IMR-90 (cell line): ENCODE results near the gene MARCO. TPM values are rescaled to one million over a fixed set of nuclear protein-coding genes. Genes with fewer than 3 reads are reported as not detected.

Experiments used
- ATAC-seq: fragments of 200-7000 bp; cut with Tn5 transposase; 2 replicates; pipeline ENCODE4 v1.9.1; 2020; ENCODE audit warnings: low read depth, mild to moderate bottlenecking, moderate library complexity
- BruUV-seq: library from RNA; stranded (reverse); fragments of 400-500 nt; replicated peaks from 2 replicates; lab custom pipeline; 2021; lab: Mats Ljungman, UMichigan
- CTCF ChIA-PET: fragments of 300-600 bp; formaldehyde crosslinking; extraction: SDS; loops from one replicate; lab custom pipeline; 2021; ENCODE audit warnings: antibody characterized with exemption; lab: Yijun Ruan, JAX
- POLR2A ChIA-PET: fragments of 300-600 bp; sonication (Branson Sonifier 250); formaldehyde crosslinking; loops from one replicate; lab custom pipeline; 2022; ENCODE audit warnings: antibody characterized with exemption; ENCODE audit not compliant: unreplicated experiment; lab: Charles Lee
- DNase-seq: peaks from one replicate; pipeline ENCODE4 v3.0.0; 2013
- H2AFZ ChIP-seq: replicated peaks from 2 replicates; pipeline ENCODE3; 2013; ENCODE audit warnings: low read length, mild to moderate bottlenecking; ENCODE audit not compliant: poor library complexity
- H2AK5ac ChIP-seq: 2 replicates; pipeline ENCODE4 v1.6.1; 2013; ENCODE audit warnings: low read depth, low read length, inconsistent platforms
- H2AK9ac ChIP-seq: replicated peaks from 2 replicates; pipeline ENCODE3; 2013; ENCODE audit warnings: mild to moderate bottlenecking, low read depth, low read length, moderate library complexity; ENCODE audit not compliant: poor library complexity
- H2BK120ac ChIP-seq: 2 replicates; pipeline ENCODE4 v1.6.1; 2013; ENCODE audit warnings: low read depth, low read length, inconsistent platforms
- H2BK15ac ChIP-seq: 3 replicates; pipeline ENCODE4 v1.6.1; 2013; ENCODE audit warnings: low read depth, low read length, inconsistent platforms
- H2BK20ac ChIP-seq: 2 replicates; pipeline ENCODE4 v1.6.1; 2013; ENCODE audit warnings: low read depth, mild to moderate bottlenecking, inconsistent platforms, low read length, moderate library complexity
- H2BK5ac ChIP-seq: 2 replicates; pipeline ENCODE4 v1.6.1; 2013; ENCODE audit warnings: mild to moderate bottlenecking, low read depth, low read length, inconsistent platforms; ENCODE audit not compliant: poor library complexity, severe bottlenecking
- H3K14ac ChIP-seq: replicated peaks from 2 replicates; pipeline ENCODE4 v1.6.1; 2013; ENCODE audit warnings: low read depth, low read length, inconsistent platforms
- H3K18ac ChIP-seq: 2 replicates; pipeline ENCODE4 v1.6.1; 2013; ENCODE audit warnings: low read depth, low read length, control low read depth
- H3K23ac ChIP-seq: 2 replicates; pipeline ENCODE4 v1.6.1; 2013; ENCODE audit warnings: low read depth, low read length, inconsistent platforms
- H3K27ac ChIP-seq: 2 replicates; pipeline ENCODE4 v1.5.1; 2013; ENCODE audit warnings: mild to moderate bottlenecking, control low read depth, low read length; ENCODE audit not compliant: insufficient read depth
- H3K27me3 ChIP-seq: 2 replicates; pipeline ENCODE4 v1.6.1; 2013; ENCODE audit warnings: low read length; ENCODE audit not compliant: control insufficient read depth, insufficient read depth
- H3K36me3 ChIP-seq: 2 replicates; pipeline ENCODE4 v1.6.1; 2013; ENCODE audit warnings: low read length, mixed read lengths; ENCODE audit not compliant: control insufficient read depth, insufficient read depth
- H3K4ac ChIP-seq: 2 replicates; pipeline ENCODE4 v1.6.1; 2013; ENCODE audit warnings: low read depth, low read length, inconsistent platforms
- H3K4me1 ChIP-seq: 2 replicates; pipeline ENCODE4 v1.6.1; 2013; ENCODE audit warnings: low read length, mixed read lengths; ENCODE audit not compliant: control insufficient read depth, insufficient read depth
- H3K4me2 ChIP-seq: 2 replicates; pipeline ENCODE4 v1.6.1; 2013; ENCODE audit warnings: low read depth, mild to moderate bottlenecking, control low read depth, low read length, moderate library complexity
- H3K4me3 ChIP-seq: 2 replicates; pipeline ENCODE4 v1.5.1; 2013; ENCODE audit warnings: low read depth, mild to moderate bottlenecking, control low read depth, low read length, moderate library complexity; ENCODE audit not compliant: insufficient read depth
- H3K56ac ChIP-seq: 2 replicates; pipeline ENCODE4 v1.6.1; 2013; ENCODE audit warnings: low read length, inconsistent platforms; ENCODE audit not compliant: insufficient read depth; ENCODE audit errors: extremely low read depth
- H3K79me1 ChIP-seq, 2 experiments: 2 replicates each; pipeline ENCODE4 v1.6.1; 2013; ENCODE audit warnings: low read length in 2 of 2, inconsistent platforms in 1 of 2, low read depth in 1 of 2
- H3K9ac ChIP-seq: 2 replicates; pipeline ENCODE4 v1.6.1; 2013; ENCODE audit warnings: low read depth, low read length, control low read depth
- H3K9me1 ChIP-seq: 2 replicates; pipeline ENCODE4 v1.6.1; 2013; ENCODE audit warnings: low read length, inconsistent platforms; ENCODE audit not compliant: insufficient read depth
- H3K9me3 ChIP-seq: 2 replicates; pipeline ENCODE4 v1.6.1; 2013; ENCODE audit warnings: low read length; ENCODE audit not compliant: control insufficient read depth, insufficient read depth
- H4K20me1 ChIP-seq: 2 replicates; pipeline ENCODE4 v1.6.1; 2013; ENCODE audit warnings: low read length, inconsistent platforms; ENCODE audit not compliant: insufficient read depth
- H4K5ac ChIP-seq: 2 replicates; pipeline ENCODE4 v1.6.1; 2013; ENCODE audit warnings: mild to moderate bottlenecking, low read depth, low read length, control low read depth
- H4K8ac ChIP-seq, 2 experiments: 2 replicates each; pipeline ENCODE4 v1.6.1; 2013; ENCODE audit warnings: low read depth in 2 of 2, low read length in 2 of 2, control low read depth in 1 of 2, inconsistent platforms in 1 of 2
- H4K91ac ChIP-seq: 2 replicates; pipeline ENCODE4 v1.6.1; 2013; ENCODE audit warnings: low read depth, low read length, inconsistent platforms; ENCODE audit not compliant: insufficient read depth
- BHLHE40 ChIP-seq: fragments of 150-350 bp; IDR thresholded peaks from 2 replicates; pipeline ENCODE4 v1.6.1; 2016; ENCODE audit warnings: mild to moderate bottlenecking, low read depth, low read length
- FOS ChIP-seq: fragments of 150-350 bp; IDR thresholded peaks from 2 replicates; pipeline ENCODE4 v1.6.1; 2016; ENCODE audit warnings: low read depth, low read length
- MAFK ChIP-seq: IDR thresholded peaks from 2 replicates; pipeline ENCODE4 v1.6.1; 2012; ENCODE audit warnings: low read depth, low read length, improper control_type of control experiment
- MAZ ChIP-seq: IDR thresholded peaks from 2 replicates; pipeline ENCODE4 v1.6.1; 2012; ENCODE audit warnings: low read depth, mild to moderate bottlenecking, low read length, improper control_type of control experiment, moderate library complexity, borderline replicate concordance
- MXI1 ChIP-seq: IDR thresholded peaks from 2 replicates; pipeline ENCODE4 v1.6.1; 2012; ENCODE audit warnings: low read depth, mild to moderate bottlenecking, low read length, moderate library complexity, borderline replicate concordance
- NFE2L2 ChIP-seq: fragments of 150-350 bp; IDR thresholded peaks from 2 replicates; pipeline ENCODE4 v1.6.1; 2016; ENCODE audit warnings: low read depth, mild to moderate bottlenecking, low read length
- RAD21 ChIP-seq: IDR thresholded peaks from 2 replicates; pipeline ENCODE4 v1.6.1; 2012; ENCODE audit warnings: low read length, improper control_type of control experiment
- RCOR1 ChIP-seq: IDR thresholded peaks from 2 replicates; pipeline ENCODE4 v1.6.1; 2012; ENCODE audit warnings: mild to moderate bottlenecking, low read length, improper control_type of control experiment; ENCODE audit not compliant: insufficient replicate concordance
- RFX5 ChIP-seq: IDR thresholded peaks from 2 replicates; pipeline ENCODE4 v1.8.0; 2012; ENCODE audit warnings: low read depth, mild to moderate bottlenecking, low read length, moderate library complexity
- SMC3 ChIP-seq: fragments of 150-350 bp; IDR thresholded peaks from 2 replicates; pipeline ENCODE4 v1.6.1; 2016; ENCODE audit warnings: low read depth, mild to moderate bottlenecking, antibody characterized with exemption, low read length, moderate library complexity
- WGBS, 2 experiments: methylation state at CpG; one replicate each; pipeline versions ENCODE4 v1.1.5 to v1.1.7; 2013; ENCODE audit warnings: missing lambda C conversion rate in 2 of 2; ENCODE audit not compliant: insufficient read length in 1 of 2; ENCODE audit errors: extremely low coverage in 2 of 2; 5-methylcytosine and 5-hydroxymethylcytosine counted together
- dilution Hi-C: fragments of 300-500 bp; cut with HindIII; formaldehyde crosslinking; loops from one replicate; pipeline ENCODE4 v1.14.3; 2018; ENCODE audit warnings: low sequenced_read_pairs; ENCODE audit not compliant: unreplicated experiment
- in situ Hi-C: fragments of 300-500 bp; cut with MboI; formaldehyde crosslinking; loops from 3 replicates; pipeline ENCODE4 v1.14.3; 2019; ENCODE audit warnings: low sequenced_read_pairs, inconsistent platforms, mixed read lengths
- intact Hi-C: fragments of 100-400 bp; cut with micrococcal nuclease; formaldehyde crosslinking; loops from 2 replicates; pipeline ENCODE4 v1.10.0; 2022
- polyA plus RNA-seq, 3 experiments: library from polyadenylated mRNA; depleted of rRNA; stranded (reverse); fragments of >200 nt; gene quantifications; 2 replicates each; pipeline ENCODE4 v1.2.3, GENCODE V29; 2012; ENCODE audit warnings: low replicate concordance in 1 of 3
- total RNA-seq: library from RNA; depleted of rRNA; stranded (reverse); fragments of >200 nt; gene quantifications from 2 replicates; pipeline ENCODE4 v1.2.3, GENCODE V29; 2012
- TF ChIP-seq, protein P1 (sequence below): fragments of 150-350 bp; IDR thresholded peaks from 2 replicates; pipeline ENCODE4 v1.6.1; 2017; ENCODE audit warnings: mild to moderate bottlenecking, antibody characterized with exemption, low read length, low read depth
- TF ChIP-seq, protein P2 (sequence below): conservative IDR thresholded peaks from 2 replicates; pipeline ENCODE4 v1.5.1; 2012; ENCODE audit warnings: mild to moderate bottlenecking, low read depth, low read length, improper control_type of control experiment

The MARCO gene
- total and polyA plus RNA-seq, 2 of the 4 experiments (the other 2 are of a cell fraction), result not detected

DNA sequence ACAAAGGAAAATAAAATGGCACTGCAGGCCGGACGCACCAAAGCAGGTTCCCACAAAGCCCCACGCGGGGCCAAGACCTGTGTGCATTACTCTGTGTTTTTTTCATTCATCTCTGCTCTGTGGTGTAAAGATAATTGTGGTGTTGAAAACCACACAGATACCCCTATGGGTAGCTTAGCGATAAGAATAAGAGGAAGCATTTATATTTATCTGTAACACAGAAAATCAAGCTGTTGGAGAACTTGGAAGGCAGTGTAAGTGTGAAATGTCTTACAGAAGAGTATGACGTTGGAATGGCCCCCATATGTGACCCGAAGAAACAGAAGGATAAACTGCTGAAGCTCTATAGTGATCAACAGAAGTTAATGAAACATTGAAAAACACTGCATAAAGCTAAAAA lies 20.3 kb upstream of the MARCO start:
- POLR2A ChIA-PET, result no interaction called here
- CTCF ChIA-PET, result no interaction called here
- Histone ChIP-seq H4K8ac (no peak overlapping the region), H4K20me1 (no peaks in the 10 kb centered on the region), H4K5ac (no peak overlapping the region), H3K4me3 (no peak overlapping the region), H3K79me1 (no peaks in the 10 kb centered on the region), H3K9ac (no peak overlapping the region), H3K27ac (no peak overlapping the region), H3K9me3 (no peaks in the 10 kb centered on the region), H2BK120ac (no peak overlapping the region), H3K56ac (no peak overlapping the region), H3K23ac (no peak overlapping the region), H4K91ac (no peak overlapping the region), H3K27me3 (no peaks in the 10 kb centered on the region), H3K4ac (no peak overlapping the region), H3K14ac (no peak overlapping the region), H3K36me3 (no peaks in the 10 kb centered on the region), H2BK5ac (no peak overlapping the region), H3K4me2 (no peak overlapping the region), H3K9me1 (no peaks in the 10 kb centered on the region), H2AK9ac (no peak overlapping the region), H2BK15ac (no peak overlapping the region), H2BK20ac (no peak overlapping the region), H2AFZ (no peak overlapping the region), H3K4me1 (no peaks in the 10 kb centered on the region), H3K18ac (no peak overlapping the region), H2AK5ac (no peak overlapping the region)
- in situ Hi-C loops, result no loop called here
- 13% methylated on average over 2 of the region's 7 CpGs; no CpG with 5 or more reads in 1 of the 2 experiments for WGBS, 2 experiments
- no peak for TF ChIP-seq FOS
- TF ChIP-seq RCOR1, result no peak
- no peak for TF ChIP-seq BHLHE40
- no peak for TF ChIP-seq MAZ
- TF ChIP-seq, protein P1, sequence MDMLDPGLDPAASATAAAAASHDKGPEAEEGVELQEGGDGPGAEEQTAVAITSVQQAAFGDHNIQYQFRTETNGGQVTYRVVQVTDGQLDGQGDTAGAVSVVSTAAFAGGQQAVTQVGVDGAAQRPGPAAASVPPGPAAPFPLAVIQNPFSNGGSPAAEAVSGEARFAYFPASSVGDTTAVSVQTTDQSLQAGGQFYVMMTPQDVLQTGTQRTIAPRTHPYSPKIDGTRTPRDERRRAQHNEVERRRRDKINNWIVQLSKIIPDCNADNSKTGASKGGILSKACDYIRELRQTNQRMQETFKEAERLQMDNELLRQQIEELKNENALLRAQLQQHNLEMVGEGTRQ, result no peak
- TF ChIP-seq RAD21, result no peak
- no peak for TF ChIP-seq RFX5
- no peak for TF ChIP-seq MAFK
- no peak for TF ChIP-seq MXI1
- TF ChIP-seq NFE2L2, result no peak
- TF ChIP-seq, protein P2, sequence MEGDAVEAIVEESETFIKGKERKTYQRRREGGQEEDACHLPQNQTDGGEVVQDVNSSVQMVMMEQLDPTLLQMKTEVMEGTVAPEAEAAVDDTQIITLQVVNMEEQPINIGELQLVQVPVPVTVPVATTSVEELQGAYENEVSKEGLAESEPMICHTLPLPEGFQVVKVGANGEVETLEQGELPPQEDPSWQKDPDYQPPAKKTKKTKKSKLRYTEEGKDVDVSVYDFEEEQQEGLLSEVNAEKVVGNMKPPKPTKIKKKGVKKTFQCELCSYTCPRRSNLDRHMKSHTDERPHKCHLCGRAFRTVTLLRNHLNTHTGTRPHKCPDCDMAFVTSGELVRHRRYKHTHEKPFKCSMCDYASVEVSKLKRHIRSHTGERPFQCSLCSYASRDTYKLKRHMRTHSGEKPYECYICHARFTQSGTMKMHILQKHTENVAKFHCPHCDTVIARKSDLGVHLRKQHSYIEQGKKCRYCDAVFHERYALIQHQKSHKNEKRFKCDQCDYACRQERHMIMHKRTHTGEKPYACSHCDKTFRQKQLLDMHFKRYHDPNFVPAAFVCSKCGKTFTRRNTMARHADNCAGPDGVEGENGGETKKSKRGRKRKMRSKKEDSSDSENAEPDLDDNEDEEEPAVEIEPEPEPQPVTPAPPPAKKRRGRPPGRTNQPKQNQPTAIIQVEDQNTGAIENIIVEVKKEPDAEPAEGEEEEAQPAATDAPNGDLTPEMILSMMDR, result no peak
- TF ChIP-seq SMC3, result no peak
- DNase-seq (no peak), ATAC-seq (no peak)
- no TSS peak for BruUV-seq
- intact Hi-C loops, result no loop called here
- dilution Hi-C loops, result no loop called here
